ENCODE results near the gene MYH6.
"Not testable (repeated sequence)": the region's sequence is repeated elsewhere in the genome, so short reads cannot be mapped to it uniquely, and the experiment has no call there.

MYH6 gene

GRCh38 chr14:23392613-23393012 lies 15.5 kb downstream of the MYH6 start:
- DNase-seq (ENCODE audit: low read depth), result no peak

GRCh38 chr14:23389871-23390270 lies 18.2 kb downstream of the MYH6 start:
- DNase-seq (ENCODE audit: low read depth), result not testable (repeated sequence)

- no peak for DNase-seq (ENCODE audit: low read depth)
These were observed 18.7 kb downstream of the MYH6 start for GRCh38 chr14:23389396-23389795.

GRCh38 chr14:23388996-23389395 lies 19.1 kb downstream of the MYH6 start:
- no peak for DNase-seq (ENCODE audit: low read depth)

GRCh38 chr14:23387916-23388882 lies 19.9 kb downstream of the MYH6 start:
- no peak for DNase-seq (ENCODE audit: low read depth)

GRCh38 chr14:23386999-23387398 lies 21.1 kb downstream of the MYH6 start:
- no peak for DNase-seq (ENCODE audit: low read depth)

GRCh38 chr14:23386266-23386657 lies 21.8 kb downstream of the MYH6 start:
- DNase-seq (ENCODE audit: low read depth), result not testable (repeated sequence)

GRCh38 chr14:23385642-23386265 lies 22.3 kb downstream of the MYH6 start:
- no peak for DNase-seq (ENCODE audit: low read depth)

- DNase-seq (ENCODE audit: low read depth), result no peak
These were observed 22.8 kb downstream of the MYH6 start for GRCh38 chr14:23385244-23385641.

GRCh38 chr14:23384364-23385080 lies 23.6 kb downstream of the MYH6 start:
- DNase-seq (ENCODE audit: low read depth), result no peak

- no peak for DNase-seq (ENCODE audit: low read depth)
These were observed 25.2 kb downstream of the MYH6 start for GRCh38 chr14:23382731-23383440.

GRCh38 chr14:23382276-23382675 lies 25.8 kb downstream of the MYH6 start:
- no peak for DNase-seq (ENCODE audit: low read depth)

GRCh38 chr14:23381871-23382270 lies 26.2 kb downstream of the MYH6 start:
- no peak for DNase-seq (ENCODE audit: low read depth)

- no peak for DNase-seq (ENCODE audit: low read depth)
These were observed 27.1 kb downstream of the MYH6 start for GRCh38 chr14:23380976-23381375.

- DNase-seq (ENCODE audit: low read depth), result no peak
These were observed 27.7 kb downstream of the MYH6 start for GRCh38 chr14:23380197-23380914.

GRCh38 chr14:23379366-23380196 lies 28.5 kb downstream of the MYH6 start:
- DNase-seq (ENCODE audit: low read depth), result peak; percentile 56

- no peak for DNase-seq (ENCODE audit: low read depth)
These were observed 29.4 kb downstream of the MYH6 start for GRCh38 chr14:23378612-23379220.

- DNase-seq (ENCODE audit: low read depth), result no peak
These were observed 30.2 kb downstream of the MYH6 start for GRCh38 chr14:23377573-23378563.

GRCh38 chr14:23377198-23377550 lies 30.9 kb downstream of the MYH6 start:
- DNase-seq (ENCODE audit: low read depth), result no peak

Measured in activated T-cell treated with anti-CD3 and anti-CD28 coated beads for 48 hours (primary cell).